ENCODE measurements around the gene CABP5. TPM values are rescaled to one million over a fixed set of nuclear protein-coding genes. Genes with fewer than 3 reads are reported as not detected.
A peak's percentile ranks its signal among the peaks of the same experiment; 100 is the strongest.
"Not testable (repeated sequence)": the region's sequence is repeated elsewhere in the genome, so short reads cannot be mapped to it uniquely, and the experiment has no call there.

The CABP5 gene
- total RNA-seq, 1 experiment from 2014 or later: not detected

- H3K27ac ChIP-seq (ENCODE audit: low read depth, low read length, poor library complexity, severe bottlenecking): peak overlapping the region; percentile 73
- peaks cover 5% of the 10 kb centered on the region for H3K9me3 ChIP-seq (ENCODE audit: low read depth, low read length, poor library complexity, severe bottlenecking)
- TF ChIP-seq CTCF (conservative IDR thresholded peaks at IDR 0.05; ENCODE audit: low read depth, low read length) (peak; percentile 45), EZH2 (IDR thresholded peaks at IDR 0.05; ENCODE audit: borderline replicate concordance, low read depth, low read length, poor library complexity, severe bottlenecking) (no peak)
- ChIA-PET CTCF (interaction anchor here (1.4 kb wide), 1 partner anchor 123 kb away, joined by 3 read pairs; no protein-coding TSS in a partner anchor), POLR2A (ENCODE audit: low non-redundant PET) (no interaction called here)
- peaks cover 37% of the 10 kb centered on the region for H3K4me1 ChIP-seq (ENCODE audit: insufficient read depth, low read length, poor library complexity, severe bottlenecking)
- no peak overlapping the region for H3K4me3 ChIP-seq (ENCODE audit: low read depth, low read length, poor library complexity, severe bottlenecking)
- intact Hi-C loops (cut with micrococcal nuclease; ENCODE audit: unreplicated experiment): no loop called here
- no peak for DNase-seq (ENCODE audit: low spot score)
- no peaks in the 10 kb centered on the region for H3K27me3 ChIP-seq (replicated peaks; ENCODE audit: insufficient read depth, low read depth, low read length, poor library complexity)
- no peaks in the 10 kb centered on the region for H3K36me3 ChIP-seq (ENCODE audit: insufficient read depth, low read length, poor library complexity, severe bottlenecking)
- no TSS peak for BruUV-seq (replicated peaks)
These were observed 42.3 kb upstream of the CABP5 start for GRCh38 chr19:48085904-48086864.

GRCh38 chr19:48085076-48085475 is 41.2 kb upstream of the CABP5 start:
- peak; percentile 55 for DNase-seq (ENCODE audit: low spot score)
- Histone ChIP-seq H3K4me1 (ENCODE audit: insufficient read depth, low read length, poor library complexity, severe bottlenecking) (peaks cover 29% of the 10 kb centered on the region), H3K9me3 (ENCODE audit: low read depth, low read length, poor library complexity, severe bottlenecking) (no peaks in the 10 kb centered on the region), H3K4me3 (ENCODE audit: low read depth, low read length, poor library complexity, severe bottlenecking) (no peak overlapping the region), H3K27me3 (replicated peaks; ENCODE audit: insufficient read depth, low read depth, low read length, poor library complexity) (no peaks in the 10 kb centered on the region), H3K27ac (ENCODE audit: low read depth, low read length, poor library complexity, severe bottlenecking) (peak overlapping the region; percentile 73), H3K36me3 (ENCODE audit: insufficient read depth, low read length, poor library complexity, severe bottlenecking) (no peaks in the 10 kb centered on the region)
- ChIA-PET CTCF (interaction anchor here (1.4 kb wide), 1 partner anchor 122 kb away, joined by 3 read pairs; no protein-coding TSS in a partner anchor), POLR2A (ENCODE audit: low non-redundant PET) (no interaction called here)
- intact Hi-C loops (cut with micrococcal nuclease; ENCODE audit: unreplicated experiment): no loop called here
- no TSS peak for BruUV-seq (replicated peaks)
- TF ChIP-seq EZH2 (IDR thresholded peaks at IDR 0.05; ENCODE audit: borderline replicate concordance, low read depth, low read length, poor library complexity, severe bottlenecking): no peak
- TF ChIP-seq CTCF (conservative IDR thresholded peaks at IDR 0.05; ENCODE audit: low read depth, low read length): no peak

GRCh38 chr19:48081106-48081505 is 37.2 kb upstream of the CABP5 start:
- BruUV-seq (replicated peaks): no TSS peak
- Histone ChIP-seq H3K36me3 (ENCODE audit: insufficient read depth, low read length, poor library complexity, severe bottlenecking) (no peaks in the 10 kb centered on the region), H3K27me3 (replicated peaks; ENCODE audit: insufficient read depth, low read depth, low read length, poor library complexity) (no peaks in the 10 kb centered on the region), H3K27ac (ENCODE audit: low read depth, low read length, poor library complexity, severe bottlenecking) (no peak overlapping the region), H3K4me3 (ENCODE audit: low read depth, low read length, poor library complexity, severe bottlenecking) (no peak overlapping the region), H3K9me3 (ENCODE audit: low read depth, low read length, poor library complexity, severe bottlenecking) (no peaks in the 10 kb centered on the region), H3K4me1 (ENCODE audit: insufficient read depth, low read length, poor library complexity, severe bottlenecking) (peaks cover 18% of the 10 kb centered on the region)
- ChIA-PET POLR2A (ENCODE audit: low non-redundant PET) (no interaction called here), CTCF (no interaction called here)
- no peak for TF ChIP-seq CTCF (conservative IDR thresholded peaks at IDR 0.05; ENCODE audit: low read depth, low read length)
- no peak for TF ChIP-seq EZH2 (IDR thresholded peaks at IDR 0.05; ENCODE audit: borderline replicate concordance, low read depth, low read length, poor library complexity, severe bottlenecking)
- no peak for DNase-seq (ENCODE audit: low spot score)
- intact Hi-C loops (cut with micrococcal nuclease; ENCODE audit: unreplicated experiment): no loop called here

- intact Hi-C loops (cut with micrococcal nuclease; ENCODE audit: unreplicated experiment); H3K4me3 ChIP-seq (ENCODE audit: low read depth, low read length, poor library complexity, severe bottlenecking); H3K27ac ChIP-seq (ENCODE audit: low read depth, low read length, poor library complexity, severe bottlenecking); DNase-seq (ENCODE audit: low spot score); CTCF ChIA-PET; H3K36me3 ChIP-seq (ENCODE audit: insufficient read depth, low read length, poor library complexity, severe bottlenecking); H3K9me3 ChIP-seq (ENCODE audit: low read depth, low read length, poor library complexity, severe bottlenecking); H3K4me1 ChIP-seq (ENCODE audit: insufficient read depth, low read length, poor library complexity, severe bottlenecking); H3K27me3 ChIP-seq (replicated peaks; ENCODE audit: insufficient read depth, low read depth, low read length, poor library complexity); BruUV-seq (replicated peaks): not testable (repeated sequence)
- POLR2A ChIA-PET (ENCODE audit: low non-redundant PET): interaction anchor here (0.5 kb wide), 1 partner anchor 31 kb away, joined by 4 read pairs; no protein-coding TSS in a partner anchor
These were observed 26.4 kb upstream of the CABP5 start for GRCh38 chr19:48070177-48070769.

Data from A673 (cell line).